Neural cell (in vitro differentiated cells): ENCODE data around the gene LINC00632. TPM values are rescaled to one million over a fixed set of nuclear protein-coding genes. Genes with fewer than 3 reads are reported as not detected.

ENCODE experiments used
- H2AFZ ChIP-seq: fragments of 200-600, 300-800 bp; sonication (generic), shearing (Covaris generic); 2 replicates; pipeline ENCODE4 v1.6.0; 2014; ENCODE audit warnings: low read depth, mild to moderate bottlenecking, antibody characterized with exemption, low read length, moderate library complexity
- H3F3A ChIP-seq: fragments of 200-600 bp; shearing (Covaris generic); 2 replicates; pipeline ENCODE4 v1.6.1; 2016; ENCODE audit warnings: mild to moderate bottlenecking, moderate library complexity, mixed read lengths, antibody characterized with exemption, low read length; ENCODE audit not compliant: insufficient read depth, poor library complexity, severe bottlenecking
- H3K27ac ChIP-seq: fragments of 200-600, 300-800 bp; sonication (generic), shearing (Covaris generic); 2 replicates; pipeline ENCODE4 v1.5.1; 2014; ENCODE audit warnings: mild to moderate bottlenecking, low read length, moderate library complexity
- H3K27me3 ChIP-seq: fragments of 300-800, 200-600 bp; sonication (generic), shearing (Covaris generic); 2 replicates; pipeline ENCODE4 v1.6.0; 2014; ENCODE audit warnings: mild to moderate bottlenecking, low read depth, low read length, moderate library complexity; ENCODE audit not compliant: insufficient read depth
- H3K36me3 ChIP-seq: fragments of 300-800, 200-600 bp; sonication (generic), shearing (Covaris generic); 2 replicates; pipeline ENCODE4 v1.5.1; 2014; ENCODE audit warnings: mild to moderate bottlenecking, antibody characterized with exemption, low read length, moderate library complexity; ENCODE audit not compliant: insufficient read depth
- H3K4me2 ChIP-seq: fragments of 300-800, 200-600 bp; sonication (generic), shearing (Covaris generic); 2 replicates; pipeline ENCODE4 v1.6.0; 2014; ENCODE audit warnings: mild to moderate bottlenecking, low read length
- H3K4me3 ChIP-seq: fragments of 300-800, 200-600 bp; sonication (generic), shearing (Covaris generic); 2 replicates; pipeline ENCODE4 v1.5.1; 2014; ENCODE audit warnings: mild to moderate bottlenecking, low read length, moderate library complexity
- H3K79me2 ChIP-seq: fragments of 200-600 bp; shearing (Covaris generic); replicated peaks from 2 replicates; pipeline ENCODE4 v1.6.0; 2014; ENCODE audit warnings: mild to moderate bottlenecking, low read length, moderate library complexity; ENCODE audit not compliant: insufficient read depth
- H3K9ac ChIP-seq: fragments of 300-800, 200-600 bp; sonication (generic), shearing (Covaris generic); 2 replicates; pipeline ENCODE4 v1.6.1; 2016; ENCODE audit warnings: mild to moderate bottlenecking, low read length, mixed read lengths
- H3K9me2 ChIP-seq: fragments of 200-600 bp; shearing (Covaris generic); 2 replicates; pipeline ENCODE4 v1.6.1; 2016; ENCODE audit warnings: mild to moderate bottlenecking, low read length, mixed read lengths; ENCODE audit not compliant: insufficient read depth
- H3K9me3 ChIP-seq: fragments of 200-600, 300-800 bp; sonication (generic), shearing (Covaris generic); 2 replicates; pipeline ENCODE4 v1.6.1; 2016; ENCODE audit warnings: mild to moderate bottlenecking, mixed run types, low read length, moderate library complexity, mixed read lengths
- H4K20me1 ChIP-seq: fragments of 200-600 bp; shearing (Covaris generic); 2 replicates; pipeline ENCODE4 v1.6.1; 2016; ENCODE audit warnings: mild to moderate bottlenecking, mixed run types; ENCODE audit not compliant: insufficient read depth
- EP300 ChIP-seq: fragments of 450-650 bp; conservative IDR thresholded peaks from 2 replicates; pipeline ENCODE4 v1.6.1; 2014; ENCODE audit warnings: antibody characterized with exemption, mild to moderate bottlenecking, moderate library complexity; ENCODE audit not compliant: poor library complexity, severe bottlenecking
- EZH2 ChIP-seq: fragments of 200-600, 300-800 bp; shearing (Covaris generic), sonication (generic); IDR thresholded peaks from 2 replicates; pipeline ENCODE4 v1.6.1; 2014; ENCODE audit warnings: antibody characterized with exemption, low read length, borderline replicate concordance, mild to moderate bottlenecking; ENCODE audit not compliant: insufficient read depth, poor library complexity, severe bottlenecking
- MXI1 ChIP-seq: fragments of 450-650 bp; conservative IDR thresholded peaks from 2 replicates; pipeline ENCODE4 v1.6.1; 2014; ENCODE audit warnings: antibody characterized with exemption, mild to moderate bottlenecking; ENCODE audit not compliant: poor library complexity, severe bottlenecking
- POLR2AphosphoS5 ChIP-seq: IDR thresholded peaks from 2 replicates; pipeline ENCODE4 v1.6.1; 2012
- RAD21 ChIP-seq: fragments of 450-650 bp; conservative IDR thresholded peaks from 2 replicates; pipeline ENCODE4 v1.6.1; 2014; ENCODE audit warnings: antibody characterized with exemption, mild to moderate bottlenecking, moderate library complexity
- SMC3 ChIP-seq: fragments of 450-650 bp; conservative IDR thresholded peaks from 2 replicates; pipeline ENCODE4 v1.6.1; 2014; ENCODE audit warnings: antibody characterized with exemption, mild to moderate bottlenecking, moderate library complexity; ENCODE audit not compliant: poor library complexity
- TAF1 ChIP-seq: IDR thresholded peaks from 2 replicates; pipeline ENCODE4 v1.6.1; 2012; ENCODE audit warnings: low read depth
- polyA plus RNA-seq: library from polyadenylated mRNA; depleted of rRNA; stranded (reverse); fragments of >200 nt; gene quantifications from 2 replicates; pipeline ENCODE4 v1.2.3, GENCODE V29; 2014
- TF ChIP-seq, protein P1 (sequence below): IDR thresholded peaks from 2 replicates; pipeline ENCODE4 v1.6.1; 2012; ENCODE audit warnings: borderline replicate concordance
- TF ChIP-seq, protein P2 (sequence below): fragments of 450-650 bp; IDR thresholded peaks from 2 replicates; pipeline ENCODE4 v1.5.1; 2014; ENCODE audit warnings: antibody characterized with exemption, mild to moderate bottlenecking, moderate library complexity; ENCODE audit not compliant: poor library complexity, severe bottlenecking

The LINC00632 gene
- polyA plus RNA-seq, 1 donor from 2014 or later = 13.8 TPM

DNA sequence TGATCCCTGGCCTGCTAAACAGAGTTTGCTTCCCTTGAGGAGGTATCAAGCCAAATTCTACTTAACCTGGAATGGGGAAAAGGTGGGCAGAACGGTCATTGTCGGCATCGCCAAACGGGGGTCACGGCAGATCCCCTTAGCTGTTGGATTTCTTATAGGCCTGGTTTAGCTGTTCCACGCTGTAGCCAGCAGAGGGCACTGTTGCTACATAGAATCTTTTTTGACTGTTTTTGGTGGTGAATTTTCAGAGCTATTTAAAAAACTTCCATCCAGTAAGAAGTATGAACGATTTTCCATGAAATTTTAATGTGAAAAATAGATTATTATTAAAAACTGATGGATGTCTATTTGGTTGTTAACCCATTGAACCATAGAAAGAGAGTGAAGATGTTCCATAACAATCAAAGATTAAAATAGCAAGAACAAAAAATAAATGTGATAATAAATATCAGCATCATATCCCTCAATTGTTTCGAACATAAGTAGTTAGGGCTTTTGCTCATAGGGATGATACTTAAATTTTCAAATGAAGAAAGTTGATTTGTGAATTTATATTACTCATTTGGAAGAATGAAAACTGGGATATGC is 56.6 kb downstream of the LINC00632 start:
- TF ChIP-seq MXI1 = no peak
- TF ChIP-seq, protein P1, sequence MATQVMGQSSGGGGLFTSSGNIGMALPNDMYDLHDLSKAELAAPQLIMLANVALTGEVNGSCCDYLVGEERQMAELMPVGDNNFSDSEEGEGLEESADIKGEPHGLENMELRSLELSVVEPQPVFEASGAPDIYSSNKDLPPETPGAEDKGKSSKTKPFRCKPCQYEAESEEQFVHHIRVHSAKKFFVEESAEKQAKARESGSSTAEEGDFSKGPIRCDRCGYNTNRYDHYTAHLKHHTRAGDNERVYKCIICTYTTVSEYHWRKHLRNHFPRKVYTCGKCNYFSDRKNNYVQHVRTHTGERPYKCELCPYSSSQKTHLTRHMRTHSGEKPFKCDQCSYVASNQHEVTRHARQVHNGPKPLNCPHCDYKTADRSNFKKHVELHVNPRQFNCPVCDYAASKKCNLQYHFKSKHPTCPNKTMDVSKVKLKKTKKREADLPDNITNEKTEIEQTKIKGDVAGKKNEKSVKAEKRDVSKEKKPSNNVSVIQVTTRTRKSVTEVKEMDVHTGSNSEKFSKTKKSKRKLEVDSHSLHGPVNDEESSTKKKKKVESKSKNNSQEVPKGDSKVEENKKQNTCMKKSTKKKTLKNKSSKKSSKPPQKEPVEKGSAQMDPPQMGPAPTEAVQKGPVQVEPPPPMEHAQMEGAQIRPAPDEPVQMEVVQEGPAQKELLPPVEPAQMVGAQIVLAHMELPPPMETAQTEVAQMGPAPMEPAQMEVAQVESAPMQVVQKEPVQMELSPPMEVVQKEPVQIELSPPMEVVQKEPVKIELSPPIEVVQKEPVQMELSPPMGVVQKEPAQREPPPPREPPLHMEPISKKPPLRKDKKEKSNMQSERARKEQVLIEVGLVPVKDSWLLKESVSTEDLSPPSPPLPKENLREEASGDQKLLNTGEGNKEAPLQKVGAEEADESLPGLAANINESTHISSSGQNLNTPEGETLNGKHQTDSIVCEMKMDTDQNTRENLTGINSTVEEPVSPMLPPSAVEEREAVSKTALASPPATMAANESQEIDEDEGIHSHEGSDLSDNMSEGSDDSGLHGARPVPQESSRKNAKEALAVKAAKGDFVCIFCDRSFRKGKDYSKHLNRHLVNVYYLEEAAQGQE = no peak
- TF ChIP-seq EZH2 = no peak
- no peak for TF ChIP-seq TAF1
- no peak for TF ChIP-seq POLR2AphosphoS5
- TF ChIP-seq, protein P2, sequence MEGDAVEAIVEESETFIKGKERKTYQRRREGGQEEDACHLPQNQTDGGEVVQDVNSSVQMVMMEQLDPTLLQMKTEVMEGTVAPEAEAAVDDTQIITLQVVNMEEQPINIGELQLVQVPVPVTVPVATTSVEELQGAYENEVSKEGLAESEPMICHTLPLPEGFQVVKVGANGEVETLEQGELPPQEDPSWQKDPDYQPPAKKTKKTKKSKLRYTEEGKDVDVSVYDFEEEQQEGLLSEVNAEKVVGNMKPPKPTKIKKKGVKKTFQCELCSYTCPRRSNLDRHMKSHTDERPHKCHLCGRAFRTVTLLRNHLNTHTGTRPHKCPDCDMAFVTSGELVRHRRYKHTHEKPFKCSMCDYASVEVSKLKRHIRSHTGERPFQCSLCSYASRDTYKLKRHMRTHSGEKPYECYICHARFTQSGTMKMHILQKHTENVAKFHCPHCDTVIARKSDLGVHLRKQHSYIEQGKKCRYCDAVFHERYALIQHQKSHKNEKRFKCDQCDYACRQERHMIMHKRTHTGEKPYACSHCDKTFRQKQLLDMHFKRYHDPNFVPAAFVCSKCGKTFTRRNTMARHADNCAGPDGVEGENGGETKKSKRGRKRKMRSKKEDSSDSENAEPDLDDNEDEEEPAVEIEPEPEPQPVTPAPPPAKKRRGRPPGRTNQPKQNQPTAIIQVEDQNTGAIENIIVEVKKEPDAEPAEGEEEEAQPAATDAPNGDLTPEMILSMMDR = peak; percentile 73
- TF ChIP-seq SMC3 = peak; percentile 61
- no peak for TF ChIP-seq EP300
- peak; percentile 76 for TF ChIP-seq RAD21
- H3F3A ChIP-seq = no peaks in the 10 kb centered on the region
- no peaks in the 10 kb centered on the region for H3K79me2 ChIP-seq
- no peaks in the 10 kb centered on the region for H3K9me2 ChIP-seq
- no peaks in the 10 kb centered on the region for H3K27me3 ChIP-seq
- H3K27ac ChIP-seq = no peak overlapping the region
- no peaks in the 10 kb centered on the region for H3K9me3 ChIP-seq
- no peaks in the 10 kb centered on the region for H4K20me1 ChIP-seq
- H3K4me2 ChIP-seq = no peak overlapping the region
- no peak overlapping the region for H3K9ac ChIP-seq
- no peak overlapping the region for H3K4me3 ChIP-seq
- no peaks in the 10 kb centered on the region for H3K36me3 ChIP-seq
- no peak overlapping the region for H2AFZ ChIP-seq

DNA sequence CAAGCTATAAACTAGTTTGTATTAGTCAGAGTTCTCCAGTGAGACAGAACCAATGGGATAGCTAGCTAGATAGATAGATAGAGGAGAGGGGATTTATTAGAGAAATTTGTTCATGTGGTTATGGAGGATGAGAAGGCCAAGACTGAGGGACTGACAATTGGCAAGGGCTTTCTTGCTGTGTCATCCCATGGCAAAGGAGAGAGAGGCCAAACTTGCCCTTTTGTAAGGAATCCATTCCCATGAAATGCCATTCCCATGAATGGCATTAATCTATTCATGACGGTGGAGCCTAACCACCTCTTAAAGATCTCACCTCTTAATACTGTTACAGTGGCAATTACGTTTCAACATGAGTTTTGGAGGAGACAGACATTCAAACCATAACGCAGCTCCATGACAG is 58.1 kb downstream of the LINC00632 start:
- no peaks in the 10 kb centered on the region for H4K20me1 ChIP-seq
- H3K9me3 ChIP-seq = no peaks in the 10 kb centered on the region
- no peaks in the 10 kb centered on the region for H3K79me2 ChIP-seq
- H3F3A ChIP-seq = no peaks in the 10 kb centered on the region
- no peaks in the 10 kb centered on the region for H3K9me2 ChIP-seq
- H3K4me3 ChIP-seq = no peak overlapping the region
- H3K36me3 ChIP-seq = no peaks in the 10 kb centered on the region
- no peak overlapping the region for H3K4me2 ChIP-seq
- no peaks in the 10 kb centered on the region for H3K27me3 ChIP-seq
- H2AFZ ChIP-seq = no peak overlapping the region
- H3K27ac ChIP-seq = no peak overlapping the region
- no peak overlapping the region for H3K9ac ChIP-seq
- no peak for TF ChIP-seq RAD21
- TF ChIP-seq TAF1 = no peak
- no peak for TF ChIP-seq SMC3
- no peak for TF ChIP-seq POLR2AphosphoS5
- TF ChIP-seq EP300 = no peak
- TF ChIP-seq EZH2 = no peak
- no peak for TF ChIP-seq MXI1
- TF ChIP-seq, protein P2 = no peak
- TF ChIP-seq, protein P1 = no peak
